H4 (cell line): ENCODE results near the gene SIL1. TPM values are rescaled to one million over a fixed set of nuclear protein-coding genes. Genes with fewer than 3 reads are reported as not detected.

Experiments
- DNase-seq: peaks from one replicate; pipeline ENCODE4 v3.0.0-alpha.2; 2015; ENCODE audit warnings: low spot score
- total RNA-seq: library from RNA; depleted of rRNA; stranded (reverse); fragments of >200 nt; shearing (Covaris generic); gene quantifications from 2 replicates; pipeline ENCODE4 v1.2.3, GENCODE V29; 2014

Gene SIL1
- total RNA-seq, 1 experiment from 2014 or later: 50.9 TPM

DNA sequence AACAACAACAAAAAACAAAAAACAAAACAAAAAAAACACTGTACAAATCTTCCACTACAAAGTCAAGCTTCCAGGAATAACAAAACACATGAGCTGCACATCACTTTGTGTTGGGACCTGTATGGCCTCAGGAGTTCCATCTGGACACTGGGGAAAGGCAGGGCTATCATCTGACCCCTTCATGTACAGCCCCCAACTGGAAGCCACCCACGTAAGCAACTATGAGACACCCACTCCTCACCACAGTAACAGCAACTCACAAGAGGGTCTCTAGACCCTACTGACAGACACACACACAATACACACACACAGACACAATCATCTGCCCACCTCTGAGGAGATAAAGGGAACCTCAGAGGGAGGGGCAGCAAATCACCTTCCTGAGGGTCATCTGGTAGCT is 241.4 kb downstream of the SIL1 start:
- no peak for DNase-seq

DNA sequence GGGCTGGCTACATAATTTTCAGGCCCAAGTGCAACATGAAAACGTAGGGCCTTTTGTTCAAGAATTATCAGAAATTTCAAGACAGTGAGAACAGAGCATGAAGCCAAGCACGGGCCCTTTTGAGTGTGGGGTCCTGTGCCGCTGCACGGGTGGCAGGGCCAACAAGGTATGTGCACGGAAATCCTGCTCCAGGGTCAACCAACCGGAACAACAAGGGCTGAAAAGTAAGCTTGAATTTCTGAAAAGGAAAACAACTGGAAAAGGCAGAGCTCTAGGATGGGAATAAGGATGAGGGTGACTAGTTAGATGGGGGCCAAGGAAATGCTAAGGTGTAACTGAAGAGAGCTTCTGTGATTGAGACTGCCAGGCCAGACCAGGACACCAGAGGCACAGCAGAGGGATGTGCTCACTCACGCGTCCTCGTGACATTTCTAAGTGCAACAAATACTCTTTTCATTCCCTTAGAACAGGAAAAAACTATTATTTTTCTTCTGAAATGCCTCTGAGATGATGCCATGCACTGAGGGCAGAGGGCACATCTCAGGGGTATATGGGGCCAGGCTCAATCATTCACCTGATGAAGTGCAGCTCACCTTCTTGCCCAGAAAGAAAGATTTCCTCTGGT is 242.4 kb downstream of the SIL1 start:
- no peak for DNase-seq

DNA sequence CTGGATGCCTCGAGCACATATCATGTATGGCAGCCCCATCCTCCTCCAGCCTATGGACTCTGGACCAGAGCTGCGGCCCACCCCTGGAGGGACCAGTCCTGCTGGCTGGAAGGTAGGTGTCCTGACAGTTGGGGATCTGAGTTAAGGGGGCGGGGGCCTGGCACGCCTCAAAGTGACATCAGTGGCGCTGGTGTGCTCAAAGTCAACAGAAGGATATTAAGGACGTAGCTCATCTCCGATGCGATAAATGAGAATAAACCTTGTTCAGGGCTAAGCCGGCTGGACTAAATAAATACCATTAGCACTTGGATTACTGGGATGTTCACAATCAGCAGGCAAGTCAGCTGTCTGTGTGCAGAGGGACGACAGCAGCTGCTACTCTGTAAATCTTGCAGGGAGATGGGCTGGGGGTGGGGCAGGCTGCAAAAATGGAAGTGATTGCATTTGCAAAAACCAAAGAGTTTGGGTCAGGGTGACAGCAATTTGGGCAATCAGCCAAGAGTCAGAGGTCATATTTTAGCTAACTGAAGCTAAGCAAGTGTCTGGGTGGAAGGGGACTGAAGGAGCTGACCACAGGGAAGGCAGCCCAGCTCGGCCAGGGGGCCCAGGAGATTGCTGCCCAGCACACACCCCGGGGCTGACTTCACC is 243.0 kb downstream of the SIL1 start:
- no peak for DNase-seq

DNA sequence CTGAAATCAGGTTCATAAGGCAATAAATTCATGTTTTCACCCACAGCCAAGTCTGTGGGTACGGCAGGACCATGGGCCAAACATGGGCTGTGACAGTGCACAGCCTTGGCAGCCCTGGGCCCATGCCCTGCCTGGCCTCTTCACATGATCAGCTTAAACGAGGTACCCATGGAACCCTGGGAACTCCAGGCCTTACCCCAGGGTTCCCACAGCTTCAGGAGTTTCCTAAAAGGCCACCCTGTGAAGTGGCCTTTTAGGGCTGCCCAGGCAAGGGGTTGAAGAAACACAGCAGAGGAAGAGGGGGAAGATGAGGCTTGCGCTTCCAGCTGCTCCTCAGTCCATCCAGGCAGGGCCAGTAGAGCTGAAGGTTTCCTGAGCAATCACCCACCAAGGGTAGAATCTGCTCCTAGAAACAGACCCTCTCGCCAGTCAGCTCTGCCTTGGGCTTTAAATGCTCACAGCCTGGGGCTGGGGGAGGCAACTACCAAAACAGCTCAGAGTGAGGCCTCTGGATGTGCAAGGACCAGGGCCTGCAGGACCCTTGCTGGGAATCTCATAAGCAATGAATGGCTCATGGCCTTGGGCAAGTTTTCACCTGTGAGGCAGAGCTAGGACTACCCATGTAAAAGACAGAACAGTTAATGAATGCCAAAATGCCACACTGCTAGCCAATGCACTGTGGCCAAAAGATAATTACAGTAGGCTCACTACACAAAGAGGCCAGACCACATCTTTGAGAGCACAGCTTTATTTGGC is 243.7 kb downstream of the SIL1 start:
- DNase-seq: no peak

DNA sequence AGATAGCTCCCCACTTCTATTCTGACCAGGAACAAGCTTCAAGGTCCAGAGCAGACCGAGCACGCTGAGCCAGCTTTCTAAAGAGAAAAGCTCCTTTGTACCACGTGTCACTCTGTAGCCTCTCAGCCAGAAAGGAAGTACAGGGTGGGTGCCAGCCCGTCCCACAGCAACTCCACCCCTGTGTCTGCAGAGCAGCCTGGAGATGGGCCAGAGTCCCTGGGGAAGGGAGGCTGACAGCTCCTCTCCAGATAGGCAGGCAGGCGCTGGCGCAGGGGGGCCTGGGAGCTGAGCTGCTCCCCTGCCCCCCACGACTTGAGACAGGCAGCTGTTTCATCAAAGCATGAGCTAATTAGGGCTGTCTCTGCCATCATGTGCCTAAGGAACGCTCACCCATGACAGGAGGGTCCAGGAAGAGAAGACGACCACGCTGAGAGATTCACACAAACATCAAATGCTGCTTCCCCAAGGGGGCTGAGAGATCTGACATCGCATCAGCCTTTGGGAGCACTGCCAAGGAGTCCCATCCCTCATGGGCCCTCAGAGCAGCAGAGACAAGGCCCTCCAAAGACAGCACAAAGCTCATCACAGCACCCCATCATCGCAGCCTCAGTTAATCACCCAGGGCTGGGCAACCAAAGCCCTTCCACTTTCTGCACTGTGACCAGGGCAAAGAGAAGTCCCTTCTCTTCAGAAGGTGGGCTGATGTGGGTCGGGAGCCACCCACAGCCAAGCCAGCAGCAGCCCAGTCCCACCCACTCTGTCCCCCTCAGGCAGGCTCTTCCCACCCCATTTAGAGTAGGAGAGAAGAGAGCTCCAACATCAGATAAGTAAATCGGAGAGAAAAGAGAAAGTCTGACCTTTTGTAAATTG is 244.5 kb downstream of the SIL1 start:
- DNase-seq: peak; percentile 52

DNA sequence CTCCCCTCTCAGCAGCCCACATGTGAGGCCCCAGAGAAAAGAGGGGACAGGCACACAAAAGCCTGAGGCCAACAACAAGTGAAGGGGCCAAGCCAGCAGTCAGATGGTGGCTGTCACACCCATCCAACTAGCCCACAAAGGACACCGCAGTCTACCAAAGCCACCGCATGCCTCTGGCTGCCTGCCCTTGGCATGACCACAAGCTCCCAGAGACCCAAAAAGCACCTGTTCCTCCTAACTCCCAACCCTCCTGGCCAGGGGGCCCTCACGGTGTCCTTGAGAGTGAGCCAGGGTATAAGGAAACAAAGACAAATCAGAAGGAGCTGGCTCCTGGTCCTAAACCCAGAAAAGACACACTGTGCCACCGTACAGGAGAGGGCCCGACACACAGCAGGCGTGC is 245.2 kb downstream of the SIL1 start:
- no peak for DNase-seq

DNA sequence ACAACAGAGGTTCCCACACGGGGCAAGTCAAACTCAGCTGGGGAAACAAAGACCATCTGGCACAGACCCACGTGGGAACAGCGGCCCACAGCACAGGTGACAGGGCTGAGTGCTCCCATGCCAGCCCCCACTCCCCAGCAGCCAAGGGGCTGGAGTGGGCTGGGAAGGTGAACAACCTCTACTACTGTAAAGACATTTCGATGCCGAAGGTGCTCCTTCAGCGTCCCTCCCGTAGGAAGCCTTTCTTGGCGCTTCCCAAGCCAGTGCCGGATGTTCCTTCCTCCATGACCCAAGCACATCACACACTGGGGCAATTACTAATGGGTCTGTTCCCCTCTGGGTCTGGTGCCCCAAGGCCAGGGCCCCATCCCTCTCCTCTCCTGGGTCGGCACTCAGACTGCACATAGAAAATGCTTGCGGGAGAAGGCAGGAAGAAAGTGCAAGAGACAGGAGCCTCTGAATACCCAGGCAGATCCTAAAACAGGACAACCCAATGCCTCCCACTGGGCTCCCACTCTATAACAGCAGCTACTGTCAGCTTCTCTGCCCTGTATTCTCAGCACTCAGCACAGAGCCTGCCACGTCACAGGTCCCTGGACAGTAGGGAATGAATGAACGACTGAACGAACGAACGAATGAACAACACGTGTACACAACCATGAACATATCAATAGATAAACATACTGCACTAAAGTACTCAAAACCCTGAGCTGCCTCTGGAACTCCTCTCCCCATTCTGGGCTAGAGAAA is 246.0 kb downstream of the SIL1 start:
- no peak for DNase-seq

DNA sequence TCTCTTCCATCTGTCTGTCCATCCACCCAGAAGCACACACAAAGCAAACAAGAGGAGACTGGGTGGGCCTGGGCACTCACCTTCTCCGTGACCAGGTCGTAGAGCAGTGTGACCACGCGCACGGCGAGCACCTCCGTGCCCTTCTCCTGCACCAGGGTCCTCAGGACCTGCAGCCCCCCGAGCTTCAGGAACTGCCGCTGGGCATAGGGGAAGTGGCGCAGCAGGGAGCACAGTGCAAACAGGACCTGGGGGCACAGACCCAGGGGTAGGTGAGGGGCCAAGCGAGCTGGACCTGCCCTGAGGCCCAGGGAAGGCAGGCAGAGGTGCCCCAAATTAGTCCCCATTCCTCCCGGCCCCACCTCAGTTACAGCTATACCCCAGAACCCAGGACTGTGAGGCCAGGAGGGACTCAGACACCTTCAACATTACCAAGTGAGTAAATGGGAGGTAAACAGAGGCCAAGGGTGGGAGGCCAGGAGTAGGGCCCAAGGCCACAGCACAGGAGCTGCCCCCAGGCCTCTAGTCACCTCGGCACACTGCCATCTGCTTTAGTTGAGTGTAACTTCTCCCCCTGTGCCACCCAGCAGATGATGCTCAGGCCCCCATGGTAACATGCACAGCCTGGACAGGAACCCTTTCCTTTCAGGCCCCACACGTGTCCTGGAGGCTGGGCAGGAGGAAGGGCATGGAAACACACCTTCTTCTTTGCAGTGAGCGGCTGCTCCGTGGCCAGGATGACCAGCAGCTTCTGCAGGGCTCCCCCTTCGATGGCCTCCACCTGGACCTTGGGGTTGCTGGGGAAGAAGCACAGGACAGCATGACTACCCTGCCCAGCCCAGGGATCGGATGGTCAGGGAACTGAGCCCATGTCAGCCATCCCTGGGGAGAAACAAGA is 246.8 kb downstream of the SIL1 start:
- no peak for DNase-seq

DNA sequence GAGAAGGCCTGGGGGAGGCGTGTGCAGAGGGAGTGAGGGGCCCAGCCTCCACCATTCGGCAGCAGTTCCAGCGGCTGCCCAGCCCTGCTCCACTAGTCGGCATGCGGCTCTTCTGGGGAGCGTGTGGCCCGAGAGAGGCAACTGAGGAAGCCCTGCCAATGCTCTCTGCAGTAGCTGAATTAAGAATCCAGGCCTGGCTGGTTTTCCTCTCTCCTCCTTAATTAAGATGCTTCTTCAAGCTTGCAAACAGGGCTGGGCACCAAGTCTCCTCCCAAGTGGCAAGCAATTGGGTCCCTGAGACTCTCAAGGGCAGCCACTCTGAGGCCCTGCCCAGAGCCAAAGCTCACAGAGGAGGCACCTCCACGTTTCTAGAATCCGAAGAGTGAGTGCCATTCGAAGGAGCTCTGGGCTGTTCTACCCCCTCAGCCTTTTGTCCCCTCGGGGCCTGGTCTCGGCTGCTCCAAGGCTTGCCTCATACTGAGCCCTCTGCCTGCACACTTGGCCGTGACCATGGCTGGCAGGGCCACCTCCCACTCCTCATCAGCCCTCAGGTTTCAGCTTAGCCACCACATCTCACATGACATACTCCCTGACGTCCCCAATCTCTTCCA is 247.6 kb downstream of the SIL1 start:
- DNase-seq: no peak

DNA sequence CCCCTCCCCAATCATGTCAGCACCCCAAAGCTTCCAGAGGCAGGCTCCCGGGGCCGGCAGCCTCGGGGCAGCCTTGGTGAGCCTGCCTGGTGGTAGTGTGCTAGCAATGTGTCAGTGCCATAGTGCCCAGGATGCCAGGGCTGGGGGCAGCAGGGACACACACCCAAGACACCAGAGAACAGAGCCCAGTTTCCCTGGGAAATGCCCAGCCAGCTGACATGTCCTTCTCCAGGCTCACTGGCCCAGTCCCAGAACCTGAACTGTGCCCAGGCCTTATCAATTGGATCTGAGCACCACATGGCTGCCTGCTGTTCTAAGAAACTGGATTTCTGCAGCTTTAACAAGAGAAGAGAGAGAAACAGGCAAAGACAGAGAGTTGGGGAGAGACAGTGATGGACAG is 248.2 kb downstream of the SIL1 start:
- no peak for DNase-seq

DNA sequence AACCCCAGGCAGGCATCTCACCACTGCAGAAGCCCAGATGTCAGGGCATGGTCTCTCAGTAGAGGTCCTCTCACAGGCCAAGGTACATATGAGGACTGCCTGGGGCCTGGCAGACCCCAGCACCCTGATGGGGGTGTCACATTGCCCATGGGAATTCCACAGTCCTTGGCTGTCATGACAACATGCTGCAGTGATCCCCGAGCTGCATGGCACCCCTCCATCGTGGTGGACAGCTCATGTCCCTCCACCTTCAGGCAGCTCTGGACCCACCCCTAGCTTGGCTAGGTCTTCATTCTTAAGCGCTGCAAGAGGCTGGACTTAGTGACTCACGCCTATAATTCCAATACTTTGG is 249.0 kb downstream of the SIL1 start:
- no peak for DNase-seq

DNA sequence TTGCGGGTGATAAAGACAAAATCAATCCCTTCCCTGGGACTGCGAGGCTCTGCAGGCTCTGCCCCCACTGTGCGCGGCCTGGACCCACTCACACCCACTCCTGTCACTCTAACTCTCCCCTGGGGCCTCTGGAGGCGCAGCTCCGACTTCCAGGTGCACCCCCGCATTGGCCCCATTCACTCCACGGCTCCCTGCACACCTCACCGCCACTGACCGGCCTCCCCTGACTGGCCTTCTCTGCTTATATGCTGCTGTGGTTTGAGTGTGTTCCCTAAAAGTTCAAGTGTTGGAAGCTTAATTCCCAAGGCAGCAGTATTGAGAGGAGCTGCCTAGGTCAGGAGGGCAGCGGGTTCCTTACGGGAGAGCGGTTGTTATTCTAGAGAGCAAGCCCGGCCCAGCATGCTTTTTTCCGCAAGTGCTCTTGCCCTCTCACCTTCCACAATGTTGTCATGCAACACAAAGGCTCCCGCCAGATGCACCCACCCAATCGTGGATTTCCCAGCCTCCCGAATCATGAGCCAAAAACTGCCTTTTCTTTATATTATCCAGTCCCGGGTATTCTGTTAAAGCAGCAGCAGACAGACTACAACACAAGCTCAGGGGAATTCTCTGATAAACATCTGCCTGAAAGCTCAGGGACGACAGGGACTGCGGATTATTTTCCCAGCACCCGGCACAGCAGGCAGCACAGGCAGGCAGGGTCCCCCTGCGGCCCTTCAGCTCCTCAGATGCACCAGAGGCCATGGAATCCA is 249.5 kb downstream of the SIL1 start:
- DNase-seq: no peak

DNA sequence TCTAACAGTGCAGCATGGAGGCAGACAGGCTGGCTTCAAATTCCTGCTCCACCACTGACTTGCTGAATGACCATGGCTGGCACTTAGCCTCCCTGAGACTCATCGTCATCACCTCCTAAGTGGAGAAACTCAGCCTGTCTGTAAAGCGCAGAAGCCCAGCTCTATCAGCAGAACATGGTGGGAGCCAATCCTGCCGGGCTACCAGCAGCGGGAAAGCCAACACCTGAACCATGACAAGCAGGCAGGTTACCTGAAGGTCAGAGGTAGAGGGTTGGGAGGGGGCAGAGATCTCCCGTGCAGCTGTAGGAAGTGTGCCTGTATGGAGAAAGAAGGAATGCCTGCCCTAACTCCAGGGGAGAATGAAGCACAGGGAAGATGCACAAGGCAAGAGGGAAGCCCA is 250.4 kb downstream of the SIL1 start:
- DNase-seq: no peak

DNA sequence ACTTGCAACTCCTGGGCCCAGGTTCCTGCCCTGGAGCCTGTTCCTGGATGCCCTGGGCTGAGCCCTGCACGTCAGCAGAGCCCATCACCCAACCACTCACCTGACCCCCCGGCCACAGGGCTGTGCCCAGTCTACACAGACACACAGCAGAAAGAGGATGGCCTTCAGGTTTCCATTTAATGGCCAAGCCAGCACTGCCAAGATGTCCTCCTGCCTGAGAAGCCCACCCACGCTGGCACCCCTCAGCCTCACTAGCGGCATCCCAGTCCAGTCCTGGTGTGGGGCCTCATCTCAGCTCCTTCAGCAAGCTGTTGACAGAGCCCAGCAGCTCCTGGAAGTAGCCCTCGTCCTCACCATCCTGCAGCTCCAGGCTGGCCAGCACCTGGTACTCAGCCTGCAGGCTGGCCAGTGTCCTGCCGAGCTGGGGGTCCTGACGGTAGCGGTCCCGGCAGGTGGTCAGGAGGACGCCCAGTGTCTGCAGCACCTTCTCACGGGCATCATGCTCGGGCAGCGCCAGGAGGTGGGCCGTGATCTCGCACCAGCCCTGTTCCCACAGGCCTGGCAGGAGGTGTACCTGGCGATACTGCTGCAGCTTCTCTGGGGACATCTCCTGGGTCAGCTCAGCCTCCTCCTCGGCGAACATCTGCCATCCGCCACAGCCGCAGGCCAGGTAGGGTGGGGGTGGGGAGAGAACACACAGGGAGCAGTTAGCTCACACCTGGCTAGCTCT is 251.2 kb downstream of the SIL1 start:
- no peak for DNase-seq

DNA sequence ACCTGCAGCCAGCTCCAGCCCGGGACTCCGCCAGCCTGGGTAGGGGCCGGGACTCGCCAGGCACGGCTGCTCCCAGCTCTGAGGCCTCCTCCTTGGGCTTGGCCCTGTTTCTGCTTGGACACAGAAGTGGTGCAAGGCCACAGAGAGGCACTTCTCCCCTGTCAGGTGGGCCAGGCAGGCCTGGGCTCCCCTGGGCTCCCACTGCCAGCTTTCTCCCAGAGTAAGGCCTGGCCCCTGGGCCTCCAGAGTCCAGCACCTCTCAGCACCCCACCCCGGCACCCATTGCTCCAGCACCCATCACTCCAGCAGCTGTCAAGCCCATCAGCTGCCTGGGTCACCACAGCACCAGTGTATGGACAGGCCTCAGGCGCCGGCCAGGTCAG is 251.9 kb downstream of the SIL1 start:
- DNase-seq: no peak

DNA sequence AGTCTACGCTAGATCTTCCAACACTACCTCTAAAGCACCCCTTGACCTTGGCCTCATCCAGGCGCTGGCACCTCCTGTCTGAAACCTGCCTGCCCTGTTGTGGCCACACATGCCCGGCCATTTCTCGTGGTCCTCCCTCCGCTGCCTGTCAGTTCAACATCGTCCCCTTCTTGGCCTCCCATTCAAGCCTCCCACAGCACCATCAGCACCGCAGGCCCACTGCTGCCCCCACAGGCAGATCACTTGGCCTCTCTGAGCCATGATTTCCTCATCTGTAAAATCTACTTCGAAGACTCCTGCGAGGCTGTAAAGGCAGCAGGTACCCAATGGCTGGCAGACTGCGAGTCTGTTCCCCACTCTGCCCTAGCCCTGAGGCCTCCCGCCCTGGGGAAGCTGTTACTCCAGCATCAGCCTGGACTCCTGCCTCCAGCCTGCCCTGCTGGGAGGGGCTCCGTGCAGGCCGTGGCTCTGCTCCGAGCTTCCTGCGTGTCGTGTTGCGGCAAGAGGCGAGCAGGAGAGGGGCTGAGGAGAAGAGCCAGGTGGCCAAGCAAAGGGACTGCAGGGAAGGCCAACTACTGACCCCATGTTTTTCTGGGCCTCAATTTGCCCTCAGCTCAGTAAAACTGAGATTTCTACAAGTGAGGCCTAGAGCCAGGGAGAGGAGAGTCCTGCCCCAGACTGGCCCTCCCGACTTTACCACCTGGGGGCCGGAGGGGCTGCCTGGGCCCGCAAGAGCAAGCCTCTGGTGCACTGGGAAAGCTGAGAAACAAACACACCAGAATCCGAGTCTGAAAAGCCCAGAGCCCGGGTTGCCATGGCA is 252.5 kb downstream of the SIL1 start:
- DNase-seq: no peak

DNA sequence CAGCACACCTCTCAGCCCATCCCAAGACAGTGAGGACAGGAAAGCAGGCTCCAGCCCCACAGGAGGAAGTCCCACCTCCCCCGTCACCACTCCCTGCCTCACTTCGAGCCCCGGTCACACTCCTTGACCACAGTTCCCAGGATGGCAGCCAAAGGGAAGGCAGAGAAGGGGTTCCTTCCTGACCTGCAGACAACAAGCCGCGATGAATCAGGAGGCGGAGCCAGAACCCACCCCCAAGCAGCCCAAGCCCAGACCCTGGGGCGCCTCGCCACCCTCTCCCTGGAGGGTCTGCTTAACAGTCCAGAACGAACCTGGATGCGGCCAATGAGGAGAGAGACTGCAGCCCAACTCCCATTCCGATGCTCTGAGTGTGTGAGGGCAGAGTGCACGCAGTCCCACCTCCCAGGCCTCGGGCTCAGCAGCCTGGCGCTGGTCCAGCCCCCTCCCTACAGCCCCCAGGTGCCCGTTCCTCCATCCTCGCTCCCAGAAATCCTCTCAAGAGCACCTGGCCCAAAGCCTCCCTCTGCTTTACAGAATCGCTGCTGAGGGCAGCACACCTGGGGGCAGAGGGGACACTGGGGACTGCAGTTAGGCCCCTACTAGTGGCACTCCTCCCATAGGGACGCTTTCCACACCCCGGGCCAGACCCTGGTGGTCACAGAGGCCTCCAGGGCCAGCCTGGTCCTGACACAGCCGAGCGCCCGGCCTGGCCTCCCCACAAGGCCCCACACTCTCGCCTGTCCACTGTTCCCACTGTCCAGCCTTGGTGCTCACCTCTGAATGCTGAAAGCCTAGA is 253.4 kb downstream of the SIL1 start:
- DNase-seq: peak; percentile 50
